CD4-positive, alpha-beta T cell treated with Interleukin-15 for 1 hour (primary cell): ENCODE data around the gene ACTL6B.
A peak's percentile ranks its signal among the peaks of the same experiment; 100 is the strongest.

Source experiments
- DNase-seq: peaks from one replicate; pipeline ENCODE4 v3.0.0-alpha.2; 2020

Gene ACTL6B

GRCh38 chr7:100683659-100684533 is 27.6 kb upstream of the ACTL6B start:
- DNase-seq: no peak

GRCh38 chr7:100682991-100683658 is 26.9 kb upstream of the ACTL6B start:
- no peak for DNase-seq

GRCh38 chr7:100682228-100682741 is 26.0 kb upstream of the ACTL6B start:
- no peak for DNase-seq

GRCh38 chr7:100681491-100682227 is 25.4 kb upstream of the ACTL6B start:
- no peak for DNase-seq

GRCh38 chr7:100680576-100681271 is 24.5 kb upstream of the ACTL6B start:
- DNase-seq: no peak

- DNase-seq: no peak
Measured at GRCh38 chr7:100679927-100680575, 23.8 kb upstream of the ACTL6B start.

- DNase-seq: no peak
Measured at GRCh38 chr7:100679129-100679926, 23.1 kb upstream of the ACTL6B start.

- DNase-seq: no peak
Measured at GRCh38 chr7:100678291-100678984, 22.2 kb upstream of the ACTL6B start.

GRCh38 chr7:100677308-100678267 is 21.3 kb upstream of the ACTL6B start:
- DNase-seq: no peak

GRCh38 chr7:100676501-100677306 is 20.5 kb upstream of the ACTL6B start:
- DNase-seq: no peak

- DNase-seq: peak; percentile 98
Measured at GRCh38 chr7:100675581-100676350, 19.5 kb upstream of the ACTL6B start.

GRCh38 chr7:100675105-100675451 is 18.8 kb upstream of the ACTL6B start:
- no peak for DNase-seq

- no peak for DNase-seq
Measured at GRCh38 chr7:100674411-100675104, 18.3 kb upstream of the ACTL6B start.

- peak; percentile 51 for DNase-seq
Measured at GRCh38 chr7:100673942-100674410, 17.7 kb upstream of the ACTL6B start.

GRCh38 chr7:100673302-100673941 is 17.2 kb upstream of the ACTL6B start, which contains the start of gene GNB2:
Gene GNB2, plus strand, starts transcription at chr7:100673740. Its CDS starts 2,526 bp downstream, at chr7:100676266.
- DNase-seq: peak; percentile 99
